NCI-H82 treated with DMSO at 0.1 percent for 48 hours (cell line): ENCODE measurements around the gene IMMP2L.

Experiments
- DNase-seq: peaks from one replicate; lab custom pipeline; 2025; ENCODE audit not compliant: unreplicated experiment; lab: John Stamatoyannopoulos, UW

IMMP2L gene

GRCh38 chr7:110894111-110894510 lies 668.2 kb downstream of the IMMP2L start:
- DNase-seq: no peak

- DNase-seq: no peak
Measured at GRCh38 chr7:110891197-110891596, 671.1 kb downstream of the IMMP2L start.

- DNase-seq: no peak
Measured at GRCh38 chr7:110890101-110890500, 672.2 kb downstream of the IMMP2L start.

GRCh38 chr7:110889335-110889734 lies 673.0 kb downstream of the IMMP2L start:
- DNase-seq: no peak

- no peak for DNase-seq
Measured at GRCh38 chr7:110888641-110889040, 673.7 kb downstream of the IMMP2L start.

- DNase-seq: no peak
Measured at GRCh38 chr7:110885474-110885873, 676.8 kb downstream of the IMMP2L start.

- DNase-seq: no peak
Measured at GRCh38 chr7:110881721-110882120, 680.6 kb downstream of the IMMP2L start.

- no peak for DNase-seq
Measured at GRCh38 chr7:110880971-110881370, 681.3 kb downstream of the IMMP2L start.

GRCh38 chr7:110877016-110877415 lies 685.3 kb downstream of the IMMP2L start:
- DNase-seq: no peak

- no peak for DNase-seq
Measured at GRCh38 chr7:110875346-110875745, 686.9 kb downstream of the IMMP2L start.

- DNase-seq: no peak
Measured at GRCh38 chr7:110871856-110872255, 690.4 kb downstream of the IMMP2L start.

GRCh38 chr7:110870926-110871325 lies 691.4 kb downstream of the IMMP2L start:
- DNase-seq: no peak

- DNase-seq: no peak
Measured at GRCh38 chr7:110868458-110868857, 693.8 kb downstream of the IMMP2L start.

GRCh38 chr7:110867771-110868170 lies 694.5 kb downstream of the IMMP2L start:
- DNase-seq: no peak

GRCh38 chr7:110863258-110863657 lies 699.0 kb downstream of the IMMP2L start:
- no peak for DNase-seq

- no peak for DNase-seq
Measured at GRCh38 chr7:110861163-110861562, 701.1 kb downstream of the IMMP2L start.

GRCh38 chr7:110857106-110857505 lies 705.2 kb downstream of the IMMP2L start:
- DNase-seq: no peak

GRCh38 chr7:110856704-110857103 lies 705.6 kb downstream of the IMMP2L start:
- no peak for DNase-seq

- DNase-seq: no peak
Measured at GRCh38 chr7:110854651-110855050, 707.6 kb downstream of the IMMP2L start.

- DNase-seq: no peak
Measured at GRCh38 chr7:110854166-110854565, 708.1 kb downstream of the IMMP2L start.

- no peak for DNase-seq
Measured at GRCh38 chr7:110853263-110853662, 709.0 kb downstream of the IMMP2L start.

GRCh38 chr7:110852156-110852940 lies 709.9 kb downstream of the IMMP2L start:
- DNase-seq: no peak

- DNase-seq: no peak
Measured at GRCh38 chr7:110850224-110850623, 712.1 kb downstream of the IMMP2L start.
